HG03045 (cell line): ENCODE results near the gene MTF1.
"Not testable (repeated sequence)": the region's sequence is repeated elsewhere in the genome, so short reads cannot be mapped to it uniquely, and the experiment has no call there.

ENCODE experiments used
- ATAC-seq: cut with Tn5 transposase; IDR thresholded peaks from one replicate; pipeline ENCODE4 v1.9.1; 2021; ENCODE audit warnings: mild to moderate bottlenecking, moderate library complexity; ENCODE audit not compliant: unreplicated experiment

MTF1 gene

GRCh38 chr1:37795340-37796125 is 63.9 kb downstream of the MTF1 start:
- ATAC-seq, result no peak

DNA sequence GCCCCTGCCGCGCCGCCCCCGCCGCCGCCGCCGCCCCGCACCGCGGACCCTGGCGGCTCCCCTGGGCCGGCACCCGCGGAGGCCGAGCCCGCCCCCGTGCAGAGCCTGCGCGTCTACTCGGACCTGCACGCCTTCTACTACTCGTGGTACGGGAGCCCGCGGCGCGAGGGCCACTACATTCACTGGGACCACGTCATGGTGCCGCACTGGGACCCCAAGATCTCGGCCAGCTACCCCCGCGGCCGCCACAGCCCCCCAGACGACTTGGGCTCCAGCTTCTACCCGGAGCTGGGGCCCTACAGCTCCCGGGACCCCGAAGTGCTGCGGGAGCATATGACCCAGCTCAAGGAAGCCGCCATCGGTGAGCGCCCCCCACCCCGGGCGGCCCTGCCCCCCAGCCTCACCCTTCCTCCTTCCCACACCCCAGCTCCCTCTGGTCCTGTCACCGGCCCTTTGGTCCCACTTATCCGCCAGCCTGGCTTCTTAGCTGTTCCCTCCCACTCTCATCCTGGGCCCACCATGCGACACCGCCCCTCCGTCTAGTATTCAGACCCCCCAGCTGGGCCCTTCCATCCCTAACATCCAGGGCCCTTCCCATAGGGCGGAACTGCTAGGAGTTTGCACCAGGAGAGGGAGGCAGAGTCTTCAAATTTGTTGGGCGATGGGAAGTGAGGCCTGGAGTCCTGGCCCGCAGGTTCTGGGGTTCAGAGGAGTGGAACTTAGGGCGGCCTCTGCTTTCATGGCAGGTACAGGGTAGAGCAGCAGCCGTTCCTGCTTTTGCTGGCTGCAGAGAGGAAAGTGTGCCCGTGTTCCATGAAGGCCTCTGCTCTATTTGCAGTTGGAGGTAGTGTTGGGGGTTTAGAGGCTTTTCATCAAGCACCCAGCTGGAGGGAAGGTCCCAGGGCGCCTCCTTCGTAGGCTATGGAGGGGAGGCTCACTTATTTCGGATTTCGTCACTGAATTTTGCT is 64.7 kb downstream of the MTF1 start:
- ATAC-seq, result no peak

GRCh38 chr1:37793773-37794371 is 65.5 kb downstream of the MTF1 start, which contains the start of gene MANEAL:
MANEAL (plus strand) TSS chr1:37793847; CDS start chr1:37794183, 336 bp downstream.
- no peak for ATAC-seq

DNA sequence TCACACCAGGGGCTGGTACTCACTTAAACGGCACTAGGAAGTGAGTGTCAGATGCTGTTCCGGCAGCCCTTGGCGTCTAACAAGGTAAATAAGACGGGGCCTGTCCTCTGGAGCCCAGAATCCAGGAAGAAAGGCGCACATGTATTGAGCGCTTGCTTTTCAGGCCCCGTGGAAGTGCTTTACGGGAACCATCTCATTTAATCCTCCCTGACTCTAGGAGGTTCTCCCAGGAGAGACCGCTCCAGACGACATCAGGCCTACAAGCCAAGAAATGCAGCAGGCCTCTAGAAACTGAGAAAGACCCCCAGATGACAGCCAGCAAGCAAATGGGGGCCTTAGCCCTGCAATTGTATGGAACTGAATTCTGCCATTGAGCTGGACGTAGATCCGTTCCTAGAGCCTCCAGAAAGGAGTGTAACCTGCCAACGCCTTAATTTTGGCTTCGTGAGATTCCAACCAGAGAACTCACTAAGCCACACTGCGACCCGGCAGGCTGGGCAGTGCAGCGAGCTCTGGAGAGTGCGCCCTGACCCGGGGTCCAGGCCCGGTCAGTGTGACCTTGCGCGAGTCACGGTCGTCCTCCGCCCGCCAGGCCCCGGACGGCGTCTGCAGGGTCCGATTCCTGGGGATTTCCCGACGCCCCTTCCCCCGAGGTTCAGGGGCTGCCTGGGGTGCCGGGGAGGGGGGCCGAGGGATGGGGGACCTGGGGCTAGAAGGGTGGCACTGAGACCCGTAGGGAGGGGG is 66.3 kb downstream of the MTF1 start:
- no peak for ATAC-seq

GRCh38 chr1:37782491-37782890 is 76.9 kb downstream of the MTF1 start:
- no peak for ATAC-seq

- no peak for ATAC-seq
These were observed 80.7 kb downstream of the MTF1 start for GRCh38 chr1:37778654-37779053.

GRCh38 chr1:37776946-37777516 is 82.4 kb downstream of the MTF1 start:
- ATAC-seq, result no peak

DNA sequence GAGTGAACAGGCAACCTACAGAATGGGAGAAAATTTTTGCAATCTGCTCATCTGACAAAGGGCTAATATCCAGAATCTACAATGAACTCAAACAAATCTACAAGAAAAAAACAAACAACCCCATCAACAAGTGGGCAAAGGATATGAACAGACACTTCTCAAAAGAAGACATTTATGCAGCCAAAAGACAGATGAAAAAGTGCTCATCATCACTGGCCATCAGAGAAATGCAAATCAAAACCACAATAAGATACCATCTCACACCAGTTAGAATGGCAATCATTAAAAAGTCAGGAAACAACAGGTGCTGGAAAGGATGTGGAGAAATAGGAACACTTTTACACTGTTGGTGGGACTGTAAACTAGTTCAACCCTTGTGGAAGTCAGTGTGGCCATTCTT is 88.0 kb downstream of the MTF1 start:
- not testable (repeated sequence) for ATAC-seq

DNA sequence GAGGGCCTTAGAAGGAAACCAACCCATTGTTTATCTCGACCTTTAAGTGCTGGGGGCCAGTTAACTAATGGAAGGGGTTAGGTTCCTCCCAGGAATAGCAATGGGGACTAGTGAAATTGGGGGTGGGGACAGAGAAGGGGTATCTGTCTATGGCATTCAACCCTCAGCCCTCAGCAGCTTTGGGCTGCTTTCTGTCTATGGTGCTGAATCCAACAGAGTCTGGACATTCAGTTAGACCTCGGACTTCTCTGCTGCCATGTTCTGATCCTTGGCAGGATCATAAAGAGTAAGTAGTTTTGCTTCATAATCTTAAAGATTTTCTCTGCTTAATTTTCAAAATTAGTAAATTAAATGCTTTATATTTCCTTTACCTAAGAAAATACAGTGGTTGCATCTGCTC is 91.9 kb downstream of the MTF1 start:
- ATAC-seq, result no peak

DNA sequence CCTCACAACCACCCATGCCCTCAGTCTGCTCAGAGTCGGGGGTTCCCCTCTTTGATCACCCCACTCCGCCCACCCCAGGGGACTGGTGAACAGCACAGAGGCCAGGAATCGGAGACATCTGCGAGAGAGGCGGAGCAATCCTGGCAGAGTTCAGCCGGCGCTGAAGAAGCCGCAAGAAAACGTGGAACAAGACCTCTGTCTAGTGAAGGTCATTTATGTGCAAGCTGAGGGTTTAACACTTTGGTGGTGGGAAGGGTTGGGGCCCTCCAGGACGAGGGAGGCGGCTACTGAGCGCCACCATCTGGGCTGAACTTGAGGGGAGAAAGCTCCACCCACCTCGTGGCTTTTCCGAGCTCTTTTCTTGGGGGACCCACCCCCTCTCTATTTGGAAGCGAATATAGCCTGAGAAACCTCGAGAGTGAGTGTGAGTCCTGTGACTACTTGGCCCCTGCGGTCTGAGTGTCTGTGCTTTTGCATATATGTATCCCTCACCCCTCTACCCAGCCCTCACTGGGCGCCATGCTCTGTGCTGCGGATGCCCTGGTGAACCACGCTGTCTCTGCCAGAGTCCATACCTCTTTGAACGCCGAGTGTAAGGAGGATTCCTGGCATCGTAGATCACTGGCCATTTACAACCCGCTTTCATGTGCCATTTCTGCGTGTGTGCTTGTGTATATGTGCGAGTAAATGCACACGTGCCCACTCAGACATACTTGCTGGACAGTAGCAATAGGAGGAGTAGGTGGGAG is 93.3 kb downstream of the MTF1 start:
- no peak for ATAC-seq

GRCh38 chr1:37764888-37765441 is 94.4 kb downstream of the MTF1 start, which contains the start of gene EPHA10:
EPHA10 (minus strand) TSS chr1:37765120; CDS start chr1:37765066, 54 bp downstream.
- no peak for ATAC-seq

DNA sequence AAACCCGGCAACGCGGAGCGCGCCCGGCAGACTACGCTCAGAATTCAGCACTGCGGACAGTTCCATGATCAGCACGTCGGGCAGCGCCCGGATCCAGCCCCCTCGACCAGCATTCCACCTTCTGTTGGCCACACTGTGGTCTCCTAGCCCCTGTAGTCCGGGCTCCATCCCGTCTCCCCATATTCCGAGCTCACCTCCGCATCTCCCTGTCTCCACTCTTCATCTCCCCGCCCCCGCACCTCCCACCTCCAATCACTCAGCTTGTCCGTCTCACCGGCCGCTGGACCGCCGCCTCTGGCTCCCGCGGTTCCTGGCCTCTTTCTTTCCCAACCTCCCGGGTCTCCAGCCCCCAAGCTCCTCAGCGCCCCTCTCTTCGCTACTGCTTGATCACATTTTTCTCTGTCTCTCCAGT is 95.0 kb downstream of the MTF1 start:
- no peak for ATAC-seq

- ATAC-seq, result no peak
These were observed 95.5 kb downstream of the MTF1 start for GRCh38 chr1:37763791-37764413.

DNA sequence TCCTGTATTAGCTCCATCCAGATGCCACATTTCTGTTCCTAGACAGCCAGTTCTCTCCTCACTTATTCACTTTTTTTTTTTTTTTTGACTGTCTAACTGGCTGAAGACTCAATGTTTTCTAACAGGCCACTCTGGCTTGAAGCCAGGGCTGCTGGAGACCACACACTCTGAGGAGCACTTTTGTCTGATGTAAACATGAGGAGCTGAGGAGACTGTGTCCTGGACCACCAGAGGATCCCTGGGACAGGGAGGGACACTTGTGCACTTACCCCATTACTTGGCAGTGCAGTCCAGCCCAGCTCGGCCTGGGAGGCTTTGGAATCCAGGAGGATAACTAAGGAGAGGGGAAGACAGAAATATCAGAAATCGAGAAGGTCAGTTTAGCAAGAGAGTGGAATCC is 96.9 kb downstream of the MTF1 start:
- ATAC-seq, result no peak

- no peak for ATAC-seq
These were observed 97.8 kb downstream of the MTF1 start for GRCh38 chr1:37761416-37762095.
